HepG2 (cell line): Measurements from ENCODE around the gene PCOLCE2. TPM values are rescaled to one million over a fixed set of nuclear protein-coding genes. Genes with fewer than 3 reads are reported as not detected.
A peak's percentile ranks its signal among the peaks of the same experiment; 100 is the strongest.

Source experiments
- FOXA1 ChIP-seq, 2 experiments: fragments of 450-650 bp in 1 of 2; sonication (generic) in 1 of 2; formaldehyde crosslinking in 1 of 2; IDR thresholded peaks; 2 replicates each; pipeline versions ENCODE4 v1.4.0 to v1.6.1; 2016 to 2020; ENCODE audit warnings: missing genetic modification reagents in 1 of 2
- FOXK2 ChIP-seq: fragments of 450-650 bp; IDR thresholded peaks from 2 replicates; pipeline ENCODE4 v1.6.1; 2016
- NKX3-1 ChIP-seq: sonication (generic); formaldehyde crosslinking; IDR thresholded peaks from 2 replicates; pipeline ENCODE4 v1.5.0; 2020; ENCODE audit warnings: missing genetic modification reagents
- SIX1 ChIP-seq: sonication (generic); formaldehyde crosslinking; IDR thresholded peaks from 2 replicates; pipeline ENCODE4 v1.4.0; 2020; ENCODE audit warnings: missing genetic modification reagents, borderline replicate concordance
- SRSF9 ChIP-seq: fragments of 200-400 bp; formaldehyde crosslinking; IDR thresholded peaks from 2 replicates; pipeline ENCODE4 v1.6.1; 2018; ENCODE audit warnings: borderline replicate concordance, mild to moderate bottlenecking, low read depth, low read length; ENCODE audit not compliant: insufficient read depth, poor library complexity, severe bottlenecking
- ZBTB34 ChIP-seq: sonication (generic); formaldehyde crosslinking; IDR thresholded peaks from 2 replicates; pipeline ENCODE4 v1.8.0; 2022; ENCODE audit warnings: mild to moderate bottlenecking, missing genetic modification reagents
- ZFP36L2 ChIP-seq: sonication (generic); formaldehyde crosslinking; IDR thresholded peaks from 2 replicates; pipeline ENCODE4 v1.4.0; 2020; ENCODE audit warnings: missing genetic modification reagents
- ZFP82 ChIP-seq: sonication (generic); formaldehyde crosslinking; IDR thresholded peaks from 2 replicates; pipeline ENCODE4 v1.5.1; 2020; ENCODE audit warnings: mild to moderate bottlenecking, missing genetic modification reagents, borderline replicate concordance
- ZNF280B ChIP-seq: sonication (generic); formaldehyde crosslinking; IDR thresholded peaks from 2 replicates; pipeline ENCODE4 v1.5.0; 2020; ENCODE audit warnings: missing genetic modification reagents, mild to moderate bottlenecking, borderline replicate concordance
- ZNF318 ChIP-seq: sonication (generic); formaldehyde crosslinking; IDR thresholded peaks from 2 replicates; pipeline ENCODE4 v1.4.0; 2020; ENCODE audit warnings: mild to moderate bottlenecking, missing genetic modification reagents
- ZNF333 ChIP-seq: sonication (generic); formaldehyde crosslinking; IDR thresholded peaks from 2 replicates; pipeline ENCODE4 v1.4.0; 2020; ENCODE audit warnings: mild to moderate bottlenecking, missing genetic modification reagents, borderline replicate concordance
- polyA plus RNA-seq, 8 experiments: library from polyadenylated mRNA; depleted of rRNA in 3 of 8; stranded (reverse) in 7 of 8; unstranded in 1 of 8; fragments of >200 nt; fragmentation: Illumina TruSeq in 4 of 8; extraction: Trizol in 4 of 8; gene quantifications; 2 replicates each; pipeline versions ENCODE4 v1.2.1 to v1.2.3, GENCODE V29; 2011 to 2016; ENCODE audit warnings: low read depth in 4 of 8, missing spikeins in 1 of 8, mixed read lengths in 1 of 8; ENCODE audit not compliant: insufficient read depth in 1 of 8
- total RNA-seq, 5 experiments: library from RNA; depleted of rRNA; stranded (reverse); fragments of >200 nt; fragmentation: Illumina TruSeq; extraction: Trizol; gene quantifications; 2 replicates each; pipeline ENCODE4 v1.2.3, GENCODE V29; 2016; ENCODE audit warnings: low read depth in 1 of 5
- TF ChIP-seq, protein P1 (sequence below): sonication (generic); formaldehyde crosslinking; IDR thresholded peaks from 2 replicates; pipeline ENCODE4 v1.5.0; 2020; ENCODE audit warnings: missing genetic modification reagents
- TF ChIP-seq, protein P2 (sequence below): IDR thresholded peaks from 2 replicates; pipeline ENCODE4 v1.6.1; 2016; ENCODE audit warnings: low read depth
- TF ChIP-seq, protein P3 (sequence below): IDR thresholded peaks from 2 replicates; pipeline ENCODE4 v1.6.1; 2018; ENCODE audit warnings: missing genetic modification reagents, mild to moderate bottlenecking, missing compliant biosample characterization

The PCOLCE2 gene
- total and polyA plus RNA-seq, 2 of the 13 experiments (the other 11 are each of a cell fraction or from before 2014, with no cell fraction given), result 0.71 to 2.0 TPM

- TF ChIP-seq, protein P1, sequence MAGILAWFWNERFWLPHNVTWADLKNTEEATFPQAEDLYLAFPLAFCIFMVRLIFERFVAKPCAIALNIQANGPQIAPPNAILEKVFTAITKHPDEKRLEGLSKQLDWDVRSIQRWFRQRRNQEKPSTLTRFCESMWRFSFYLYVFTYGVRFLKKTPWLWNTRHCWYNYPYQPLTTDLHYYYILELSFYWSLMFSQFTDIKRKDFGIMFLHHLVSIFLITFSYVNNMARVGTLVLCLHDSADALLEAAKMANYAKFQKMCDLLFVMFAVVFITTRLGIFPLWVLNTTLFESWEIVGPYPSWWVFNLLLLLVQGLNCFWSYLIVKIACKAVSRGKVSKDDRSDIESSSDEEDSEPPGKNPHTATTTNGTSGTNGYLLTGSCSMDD (CRISPR knock-in tag), result no peak
- no peak for TF ChIP-seq ZNF333
- TF ChIP-seq FOXA1 (IDR thresholded peaks at IDR 0.05), result no peak
- peak; percentile 59 for TF ChIP-seq FOXA1 (CRISPR knock-in tag; IDR thresholded peaks at IDR 0.05)
- TF ChIP-seq SRSF9, result no peak
- 0 out of 2 replicates have a peak, but pooled peaks have one; percentile 34 for TF ChIP-seq FOXK2
- TF ChIP-seq ZNF280B, result no peak
- no peak for TF ChIP-seq ZFP82 (CRISPR knock-in tag)
- TF ChIP-seq, protein P2, sequence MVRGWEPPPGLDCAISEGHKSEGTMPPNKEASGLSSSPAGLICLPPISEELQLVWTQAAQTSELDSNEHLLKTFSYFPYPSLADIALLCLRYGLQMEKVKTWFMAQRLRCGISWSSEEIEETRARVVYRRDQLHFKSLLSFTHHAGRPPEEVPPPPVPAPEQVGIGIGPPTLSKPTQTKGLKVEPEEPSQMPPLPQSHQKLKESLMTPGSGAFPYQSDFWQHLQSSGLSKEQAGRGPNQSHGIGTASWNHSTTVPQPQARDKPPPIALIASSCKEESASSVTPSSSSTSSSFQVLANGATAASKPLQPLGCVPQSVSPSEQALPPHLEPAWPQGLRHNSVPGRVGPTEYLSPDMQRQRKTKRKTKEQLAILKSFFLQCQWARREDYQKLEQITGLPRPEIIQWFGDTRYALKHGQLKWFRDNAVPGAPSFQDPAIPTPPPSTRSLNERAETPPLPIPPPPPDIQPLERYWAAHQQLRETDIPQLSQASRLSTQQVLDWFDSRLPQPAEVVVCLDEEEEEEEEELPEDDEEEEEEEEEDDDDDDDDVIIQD (CRISPR knock-in tag), result peak; percentile 39; the same call in 1 of the 2 replicates
- TF ChIP-seq, protein P3, sequence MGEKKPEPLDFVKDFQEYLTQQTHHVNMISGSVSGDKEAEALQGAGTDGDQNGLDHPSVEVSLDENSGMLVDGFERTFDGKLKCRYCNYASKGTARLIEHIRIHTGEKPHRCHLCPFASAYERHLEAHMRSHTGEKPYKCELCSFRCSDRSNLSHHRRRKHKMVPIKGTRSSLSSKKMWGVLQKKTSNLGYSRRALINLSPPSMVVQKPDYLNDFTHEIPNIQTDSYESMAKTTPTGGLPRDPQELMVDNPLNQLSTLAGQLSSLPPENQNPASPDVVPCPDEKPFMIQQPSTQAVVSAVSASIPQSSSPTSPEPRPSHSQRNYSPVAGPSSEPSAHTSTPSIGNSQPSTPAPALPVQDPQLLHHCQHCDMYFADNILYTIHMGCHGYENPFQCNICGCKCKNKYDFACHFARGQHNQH, result peak; percentile 55; the same call in 1 of the 2 replicates
- no peak for TF ChIP-seq ZNF318 (CRISPR knock-in tag)
- TF ChIP-seq SIX1 (CRISPR knock-in tag), result no peak
- no peak for TF ChIP-seq NKX3-1
- no peak for TF ChIP-seq ZBTB34 (CRISPR knock-in tag)
- no peak for TF ChIP-seq ZFP36L2 (CRISPR knock-in tag)
Observed at GRCh38 chr3:142857056-142857455, 31.8 kb downstream of the PCOLCE2 start (continued).
